Smooth muscle cell (in vitro differentiated cells): ENCODE measurements around the gene CMPK1. TPM values are rescaled to one million over a fixed set of nuclear protein-coding genes. Genes with fewer than 3 reads are reported as not detected.

Source experiments
- DNase-seq: peaks from one replicate; lab custom pipeline; 2025; ENCODE audit not compliant: unreplicated experiment; lab: John Stamatoyannopoulos, UW
- H2AFZ ChIP-seq: fragments of 200-600 bp; sonication (generic); 2 replicates; pipeline ENCODE4 v1.6.0; 2016; ENCODE audit warnings: antibody characterized with exemption, low read depth, mild to moderate bottlenecking
- H3F3A ChIP-seq: fragments of 200-600 bp; sonication (generic); 2 replicates; pipeline ENCODE4 v1.6.0; 2017; ENCODE audit warnings: antibody characterized with exemption, low read depth
- H3K27ac ChIP-seq: fragments of 200-600 bp; sonication (generic); 2 replicates; pipeline ENCODE4 v1.5.1; 2016; ENCODE audit warnings: low read depth, mild to moderate bottlenecking
- H3K27me3 ChIP-seq: fragments of 200-600 bp; sonication (generic); 2 replicates; pipeline ENCODE4 v1.6.1; 2016; ENCODE audit warnings: low read depth, mild to moderate bottlenecking
- H3K36me3 ChIP-seq: fragments of 200-600 bp; sonication (generic); 2 replicates; pipeline ENCODE4 v1.5.1; 2016; ENCODE audit warnings: low read depth
- H3K4me1 ChIP-seq: fragments of 200-600 bp; sonication (generic); 2 replicates; pipeline ENCODE4 v1.5.1; 2016; ENCODE audit warnings: low read depth
- H3K4me2 ChIP-seq: fragments of 200-600 bp; sonication (generic); 2 replicates; pipeline ENCODE4 v1.6.0; 2016; ENCODE audit warnings: mild to moderate bottlenecking
- H3K4me3 ChIP-seq: fragments of 200-600 bp; sonication (generic); 2 replicates; pipeline ENCODE4 v1.5.1; 2016; ENCODE audit warnings: mild to moderate bottlenecking
- H3K79me2 ChIP-seq: fragments of 200-600 bp; sonication (generic); 2 replicates; pipeline ENCODE4 v1.6.0; 2016; ENCODE audit warnings: low read depth, mild to moderate bottlenecking
- H3K9ac ChIP-seq: fragments of 200-600 bp; sonication (generic); 2 replicates; pipeline ENCODE4 v1.6.0; 2016; ENCODE audit warnings: low read depth
- H3K9me3 ChIP-seq: fragments of 200-600 bp; sonication (generic); replicated peaks from 2 replicates; pipeline ENCODE4 v1.5.1; 2016; ENCODE audit warnings: low read depth
- H4K20me1 ChIP-seq: fragments of 200-600 bp; sonication (generic); 2 replicates; pipeline ENCODE4 v1.6.0; 2016; ENCODE audit warnings: low read depth
- WGBS: methylation state at CpG from one replicate; pipeline ENCODE4 v1.1.7; 2016; ENCODE audit warnings: low lambda C conversion rate; 5-methylcytosine and 5-hydroxymethylcytosine counted together
- polyA plus RNA-seq: library from polyadenylated mRNA; unstranded; fragments of >200 nt; fragmentation: Nextera tagmentation; extraction: Ambion mirVana; gene quantifications from 2 replicates; pipeline ENCODE4 v1.2.1, GENCODE V29; 2016
- total RNA-seq: library from RNA; depleted of rRNA; stranded (reverse); fragments of >200 nt; gene quantifications from 2 replicates; pipeline ENCODE4 v1.2.3, GENCODE V29; 2014
- TF ChIP-seq, protein P1 (sequence below): fragments of 200-600 bp; sonication (generic); IDR thresholded peaks from 2 replicates; pipeline ENCODE4 v1.5.1; 2017; ENCODE audit warnings: borderline replicate concordance, mild to moderate bottlenecking, antibody characterized with exemption; ENCODE audit not compliant: insufficient read depth, poor library complexity, severe bottlenecking

CMPK1 gene
- total and polyA plus RNA-seq, 2 experiments from 2014 or later: 75.5 to 105 TPM

DNA sequence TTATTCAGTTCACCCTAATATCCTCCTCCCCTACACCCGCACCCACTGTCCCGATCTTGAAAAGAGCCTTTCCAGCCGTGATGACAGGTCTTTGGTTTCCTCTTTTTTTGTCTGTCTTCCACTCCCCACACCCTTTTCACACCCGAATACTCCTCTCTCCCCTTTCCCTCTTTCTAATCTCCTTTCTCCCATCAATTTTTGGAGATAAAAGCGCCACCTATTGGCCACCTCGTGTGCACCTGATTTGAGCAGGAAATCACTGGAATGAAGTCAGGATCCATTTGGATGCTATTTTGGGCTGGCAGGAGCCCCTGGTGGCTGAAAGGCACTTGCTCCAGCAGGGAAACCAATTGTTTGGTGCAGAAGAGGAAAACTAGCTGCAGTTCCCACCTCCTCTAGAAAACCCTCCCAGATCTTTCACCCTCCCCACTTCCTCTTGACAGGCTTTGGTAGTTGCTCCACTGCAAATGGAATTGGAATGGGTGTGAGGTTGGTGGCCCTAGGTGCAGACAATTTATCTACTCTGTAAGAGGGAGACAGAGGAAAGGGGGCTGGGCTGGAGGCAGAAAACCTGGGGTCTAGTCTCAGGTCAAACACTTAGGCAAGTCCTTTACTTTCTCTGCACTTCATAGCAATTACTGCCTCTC is 90.9 kb downstream of the CMPK1 start:
- Histone ChIP-seq H3K9ac (no peak overlapping the region), H3K9me3 (no peaks in the 10 kb centered on the region), H3K4me2 (no peak overlapping the region), H3K27me3 (peaks cover 100% of the 10 kb centered on the region), H3K79me2 (no peaks in the 10 kb centered on the region), H3K4me3 (no peak overlapping the region), H3F3A (no peaks in the 10 kb centered on the region), H3K27ac (no peak overlapping the region), H3K4me1 (no peaks in the 10 kb centered on the region), H2AFZ (no peak overlapping the region), H4K20me1 (no peaks in the 10 kb centered on the region), H3K36me3 (no peaks in the 10 kb centered on the region)
- no peak for DNase-seq
- 12% methylated on average over 6 of the region's 6 CpGs for WGBS
- TF ChIP-seq, protein P1, sequence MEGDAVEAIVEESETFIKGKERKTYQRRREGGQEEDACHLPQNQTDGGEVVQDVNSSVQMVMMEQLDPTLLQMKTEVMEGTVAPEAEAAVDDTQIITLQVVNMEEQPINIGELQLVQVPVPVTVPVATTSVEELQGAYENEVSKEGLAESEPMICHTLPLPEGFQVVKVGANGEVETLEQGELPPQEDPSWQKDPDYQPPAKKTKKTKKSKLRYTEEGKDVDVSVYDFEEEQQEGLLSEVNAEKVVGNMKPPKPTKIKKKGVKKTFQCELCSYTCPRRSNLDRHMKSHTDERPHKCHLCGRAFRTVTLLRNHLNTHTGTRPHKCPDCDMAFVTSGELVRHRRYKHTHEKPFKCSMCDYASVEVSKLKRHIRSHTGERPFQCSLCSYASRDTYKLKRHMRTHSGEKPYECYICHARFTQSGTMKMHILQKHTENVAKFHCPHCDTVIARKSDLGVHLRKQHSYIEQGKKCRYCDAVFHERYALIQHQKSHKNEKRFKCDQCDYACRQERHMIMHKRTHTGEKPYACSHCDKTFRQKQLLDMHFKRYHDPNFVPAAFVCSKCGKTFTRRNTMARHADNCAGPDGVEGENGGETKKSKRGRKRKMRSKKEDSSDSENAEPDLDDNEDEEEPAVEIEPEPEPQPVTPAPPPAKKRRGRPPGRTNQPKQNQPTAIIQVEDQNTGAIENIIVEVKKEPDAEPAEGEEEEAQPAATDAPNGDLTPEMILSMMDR: peak; percentile 70

Other genes with a start within 250 kb of the CMPK1 start
- not detected in 2 replicates for gene CYP4A22, start 196.3 kb upstream of the CMPK1 start, total RNA-seq
- not detected in 2 replicates for gene CYP4A22, start 196.3 kb upstream of the CMPK1 start, polyA plus RNA-seq
- not detected in 2 replicates for gene PDZK1IP1, start 143.8 kb upstream of the CMPK1 start, total RNA-seq
- gene PDZK1IP1, start 143.8 kb upstream of the CMPK1 start, polyA plus RNA-seq: not detected in 2 replicates
- gene TAL1, start 101.6 kb upstream of the CMPK1 start, total RNA-seq: not detected in 2 replicates
- gene TAL1, start 101.6 kb upstream of the CMPK1 start, polyA plus RNA-seq: not detected in 2 replicates
- 6.1 and 11.9 TPM in 2 replicates for gene STIL, start 19.6 kb upstream of the CMPK1 start, total RNA-seq
- gene STIL, start 19.6 kb upstream of the CMPK1 start, polyA plus RNA-seq: 3.9 and 4.6 TPM in 2 replicates
- not detected in 2 replicates for gene FOXE3, start 82.5 kb downstream of the CMPK1 start, total RNA-seq
- gene FOXE3, start 82.5 kb downstream of the CMPK1 start, polyA plus RNA-seq: 0.34 TPM in 1 of 2 replicates, not detected in the other
- not detected in 2 replicates for gene FOXD2, start 104.3 kb downstream of the CMPK1 start, total RNA-seq
- 0.09 TPM in 1 of 2 replicates, not detected in the other for gene FOXD2, start 104.3 kb downstream of the CMPK1 start, polyA plus RNA-seq